ENCODE data around the gene IL1F10. TPM values are rescaled to one million over a fixed set of nuclear protein-coding genes. Genes with fewer than 3 reads are reported as not detected.

The IL1F10 gene
- total and polyA plus RNA-seq, 2 of the 8 experiments (the other 6 are each of a cell fraction or from before 2014, with no cell fraction given) = not detected

- Histone ChIP-seq H3K9me3 (ENCODE audit: insufficient read depth in 2 of 2, low read depth in 1 of 2, low read length in 1 of 2) (no peaks in the 10 kb centered on the region), H4K20me1 (replicated peaks in 1 of 2; ENCODE audit: control insufficient read depth in 1 of 2, insufficient read depth in 2 of 2, low read length in 2 of 2) (no peaks in the 10 kb centered on the region), H3K27ac (ENCODE audit: low read depth, low read length) (no peak overlapping the region), H2BK12ac (ENCODE audit: low read depth, low read length) (no peak overlapping the region), H2BK20ac (ENCODE audit: low read length) (no peak overlapping the region), H3K4ac (replicated peaks; ENCODE audit: insufficient read length, low read depth, low read length) (no peak overlapping the region), H2BK15ac (ENCODE audit: low read length) (no peak overlapping the region), H3K4me1 (replicated peaks in 1 of 4; ENCODE audit: control insufficient read depth in 3 of 4, insufficient read depth in 4 of 4, low read length in 3 of 4) (peaks cover 0 to 4% (median 0%) of the 10 kb centered on the region in 4 experiments; a peak in 1 of 7 replicates), H3K56ac (replicated peaks; ENCODE audit: insufficient read length, low read depth, low read length) (no peak overlapping the region), H3K4me2 (ENCODE audit: insufficient read depth in 1 of 2, low read depth in 2 of 2, low read length in 2 of 2) (no peak overlapping the region), H4K5ac (ENCODE audit: insufficient read length, low read depth, low read length) (no peak overlapping the region), H4K91ac (replicated peaks; ENCODE audit: insufficient read length, low read length) (no peak overlapping the region), H2AFZ (ENCODE audit: low read length) (no peak overlapping the region), H3K79me1 (ENCODE audit: low read depth, low read length) (no peaks in the 10 kb centered on the region), H2AK5ac (ENCODE audit: low read depth, low read length) (no peak overlapping the region), H3K23ac (ENCODE audit: insufficient read length) (no peak overlapping the region), H3K36me3 (ENCODE audit: control insufficient read depth in 2 of 4, insufficient read depth in 4 of 4, low read length in 3 of 4) (no peaks in the 10 kb centered on the region), H3K18ac (ENCODE audit: extremely low read depth, low read length) (no peak overlapping the region), H2BK120ac (replicated peaks; ENCODE audit: low read depth, low read length) (no peak overlapping the region), H2BK5ac (ENCODE audit: low read depth, low read length) (no peak overlapping the region), H4K8ac (ENCODE audit: extremely low read depth, insufficient read depth, low read length) (no peak overlapping the region), H3K9ac (replicated peaks in 1 of 4; ENCODE audit: extremely low read depth in 1 of 4, low read depth in 3 of 4, low read length in 3 of 4) (no peak overlapping the region), H3K79me2 (ENCODE audit: control insufficient read depth in 1 of 2, insufficient read depth in 2 of 2, low read length in 2 of 2) (no peaks in the 10 kb centered on the region), H3K14ac (ENCODE audit: insufficient read length) (no peak overlapping the region), H3K23me2 (ENCODE audit: low read depth, low read length) (no peaks in the 10 kb centered on the region), H3K27me3 (replicated peaks in 1 of 4; ENCODE audit: control insufficient read depth in 3 of 4, extremely low read depth in 1 of 4, insufficient read depth in 3 of 4, low read length in 3 of 4) (no peaks in the 10 kb centered on the region), H3K4me3 (ENCODE audit: extremely low read depth in 1 of 4, insufficient read depth in 2 of 4, low read depth in 3 of 4, low read length in 4 of 4) (no peak overlapping the region)
- ChIA-PET POLR2A (ENCODE audit: partially characterized antibody) (no interaction called here), CTCF (ENCODE audit: partially characterized antibody) (interaction anchor here (0.7 to 10.3 kb wide), 3 partner anchors 23 to 60 kb away, joined by 3 to 71 read pairs (median 9); no protein-coding TSS in a partner anchor)
- DNase-seq (ENCODE audit: low read depth in 1 of 2, low spot score in 2 of 2) (peak in 1 of 2 experiments; percentile 0), FAIRE-seq (no peak)
- WGBS, 2 experiments (ENCODE audit: extremely low coverage in 1 of 2, insufficient coverage in 1 of 2, insufficient read length in 1 of 2, insufficient replicate concordance in 2 of 2, low coverage in 1 of 2, low lambda C conversion rate in 2 of 2, missing lambda C conversion rate in 1 of 2) = 86% methylated on average over 6 of the region's 6 CpGs; no CpG with 5 or more reads in 1 of the 2 experiments
- TF ChIP-seq RXRA (IDR thresholded peaks at IDR 0.05; ENCODE audit: insufficient read depth, low read depth, low read length) (no peak), CEBPB (IDR thresholded peaks at IDR 0.05; ENCODE audit: low read depth, low read length) (no peak), ATF2 (IDR thresholded peaks at IDR 0.05; ENCODE audit: low read length) (no peak)
These were observed 46.6 kb downstream of the IL1F10 start for GRCh38 chr2:113114224-113114945.
